Liver (tissue), 3 donors: Measurements from ENCODE around the gene ST7.

Experiments
- EGR1 ChIP-seq, 2 donors: IDR thresholded peaks; 2 replicates each; pipeline ENCODE4 v1.6.1; 2016 to 2018; ENCODE audit warnings: antibody characterized with exemption in 2 of 2, low read depth in 2 of 2
- FOXA2 ChIP-seq: IDR thresholded peaks from 2 replicates; pipeline ENCODE4 v1.6.1; 2016; ENCODE audit warnings: antibody characterized with exemption
- HNF4A ChIP-seq, 2 donors: conservative IDR thresholded peaks; 2 replicates each; pipeline ENCODE4 v1.6.1; 2016; ENCODE audit warnings: antibody characterized with exemption in 2 of 2, mild to moderate bottlenecking in 2 of 2
- HNF4G ChIP-seq: IDR thresholded peaks from 2 replicates; pipeline ENCODE4 v1.6.1; 2016; ENCODE audit warnings: antibody characterized with exemption
- JUND ChIP-seq, 2 donors: IDR thresholded peaks; 2 replicates each; pipeline ENCODE4 v1.6.1; 2016; ENCODE audit warnings: antibody characterized with exemption in 2 of 2
- NR2F2 ChIP-seq: IDR thresholded peaks from 2 replicates; pipeline ENCODE4 v1.6.1; 2016; ENCODE audit warnings: antibody characterized with exemption
- RAD21 ChIP-seq, 2 donors: IDR thresholded peaks; 2 replicates each; pipeline ENCODE4 v1.6.1; 2016; ENCODE audit warnings: antibody characterized with exemption in 2 of 2, mild to moderate bottlenecking in 2 of 2
- SP1 ChIP-seq: IDR thresholded peaks from 2 replicates; pipeline ENCODE4 v1.6.1; 2018; ENCODE audit warnings: antibody characterized with exemption, mild to moderate bottlenecking
- TAF1 ChIP-seq: conservative IDR thresholded peaks from 2 replicates; pipeline ENCODE4 v1.6.1; 2016; ENCODE audit warnings: antibody characterized with exemption, mild to moderate bottlenecking
- YY1 ChIP-seq: IDR thresholded peaks from 2 replicates; pipeline ENCODE4 v1.6.1; 2016; ENCODE audit warnings: antibody characterized with exemption, mild to moderate bottlenecking
- TF ChIP-seq, protein P1 (sequence below): IDR thresholded peaks from 2 replicates; pipeline ENCODE4 v1.6.1; 2016; ENCODE audit warnings: antibody characterized with exemption, mild to moderate bottlenecking
- TF ChIP-seq, protein P2 (sequence below): fragments of 150-350 bp; IDR thresholded peaks from 2 replicates; pipeline ENCODE4 v1.5.1; 2017; ENCODE audit warnings: improper control_type of control experiment, low read depth, low read length; ENCODE audit not compliant: missing input control
- TF ChIP-seq, protein P3 (sequence below): IDR thresholded peaks from 2 replicates; pipeline ENCODE4 v1.6.1; 2016; ENCODE audit warnings: antibody characterized with exemption
- donor health status: healthy.
- donor health status: healthy.

DNA sequence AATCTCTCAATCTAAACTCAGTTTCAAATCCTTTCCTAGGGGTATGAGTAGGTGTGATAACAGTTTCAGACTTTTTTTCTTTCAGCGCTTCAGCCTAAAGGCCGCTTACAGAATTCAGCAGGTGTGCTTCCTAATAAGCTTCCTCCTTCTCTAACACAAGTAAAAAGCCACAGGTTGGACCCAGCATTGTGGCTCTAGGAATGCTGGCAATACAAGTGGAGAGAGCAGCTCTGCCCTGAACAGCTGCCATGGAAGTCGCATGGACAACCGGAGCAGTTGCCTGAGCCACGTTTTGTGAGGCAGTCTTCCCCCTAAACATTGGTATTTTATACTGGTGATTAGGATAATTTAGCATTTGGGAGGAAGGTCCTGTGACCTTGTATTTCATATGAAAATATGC lies 83.5 kb downstream of the ST7 start:
- TF ChIP-seq, protein P1, sequence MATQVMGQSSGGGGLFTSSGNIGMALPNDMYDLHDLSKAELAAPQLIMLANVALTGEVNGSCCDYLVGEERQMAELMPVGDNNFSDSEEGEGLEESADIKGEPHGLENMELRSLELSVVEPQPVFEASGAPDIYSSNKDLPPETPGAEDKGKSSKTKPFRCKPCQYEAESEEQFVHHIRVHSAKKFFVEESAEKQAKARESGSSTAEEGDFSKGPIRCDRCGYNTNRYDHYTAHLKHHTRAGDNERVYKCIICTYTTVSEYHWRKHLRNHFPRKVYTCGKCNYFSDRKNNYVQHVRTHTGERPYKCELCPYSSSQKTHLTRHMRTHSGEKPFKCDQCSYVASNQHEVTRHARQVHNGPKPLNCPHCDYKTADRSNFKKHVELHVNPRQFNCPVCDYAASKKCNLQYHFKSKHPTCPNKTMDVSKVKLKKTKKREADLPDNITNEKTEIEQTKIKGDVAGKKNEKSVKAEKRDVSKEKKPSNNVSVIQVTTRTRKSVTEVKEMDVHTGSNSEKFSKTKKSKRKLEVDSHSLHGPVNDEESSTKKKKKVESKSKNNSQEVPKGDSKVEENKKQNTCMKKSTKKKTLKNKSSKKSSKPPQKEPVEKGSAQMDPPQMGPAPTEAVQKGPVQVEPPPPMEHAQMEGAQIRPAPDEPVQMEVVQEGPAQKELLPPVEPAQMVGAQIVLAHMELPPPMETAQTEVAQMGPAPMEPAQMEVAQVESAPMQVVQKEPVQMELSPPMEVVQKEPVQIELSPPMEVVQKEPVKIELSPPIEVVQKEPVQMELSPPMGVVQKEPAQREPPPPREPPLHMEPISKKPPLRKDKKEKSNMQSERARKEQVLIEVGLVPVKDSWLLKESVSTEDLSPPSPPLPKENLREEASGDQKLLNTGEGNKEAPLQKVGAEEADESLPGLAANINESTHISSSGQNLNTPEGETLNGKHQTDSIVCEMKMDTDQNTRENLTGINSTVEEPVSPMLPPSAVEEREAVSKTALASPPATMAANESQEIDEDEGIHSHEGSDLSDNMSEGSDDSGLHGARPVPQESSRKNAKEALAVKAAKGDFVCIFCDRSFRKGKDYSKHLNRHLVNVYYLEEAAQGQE: no peak
- TF ChIP-seq HNF4G (no peak), RAD21 (IDR thresholded peaks at IDR 0.05) (no peak), EGR1 (IDR thresholded peaks at IDR 0.05; ENCODE audit: low read depth in 2 of 2) (no peak), JUND (IDR thresholded peaks at IDR 0.05) (no peak), SP1 (no peak), YY1 (no peak), FOXA2 (no peak), TAF1 (no peak), NR2F2 (no peak), HNF4A (conservative IDR thresholded peaks at IDR 0.05) (no peak)
- TF ChIP-seq, protein P2, sequence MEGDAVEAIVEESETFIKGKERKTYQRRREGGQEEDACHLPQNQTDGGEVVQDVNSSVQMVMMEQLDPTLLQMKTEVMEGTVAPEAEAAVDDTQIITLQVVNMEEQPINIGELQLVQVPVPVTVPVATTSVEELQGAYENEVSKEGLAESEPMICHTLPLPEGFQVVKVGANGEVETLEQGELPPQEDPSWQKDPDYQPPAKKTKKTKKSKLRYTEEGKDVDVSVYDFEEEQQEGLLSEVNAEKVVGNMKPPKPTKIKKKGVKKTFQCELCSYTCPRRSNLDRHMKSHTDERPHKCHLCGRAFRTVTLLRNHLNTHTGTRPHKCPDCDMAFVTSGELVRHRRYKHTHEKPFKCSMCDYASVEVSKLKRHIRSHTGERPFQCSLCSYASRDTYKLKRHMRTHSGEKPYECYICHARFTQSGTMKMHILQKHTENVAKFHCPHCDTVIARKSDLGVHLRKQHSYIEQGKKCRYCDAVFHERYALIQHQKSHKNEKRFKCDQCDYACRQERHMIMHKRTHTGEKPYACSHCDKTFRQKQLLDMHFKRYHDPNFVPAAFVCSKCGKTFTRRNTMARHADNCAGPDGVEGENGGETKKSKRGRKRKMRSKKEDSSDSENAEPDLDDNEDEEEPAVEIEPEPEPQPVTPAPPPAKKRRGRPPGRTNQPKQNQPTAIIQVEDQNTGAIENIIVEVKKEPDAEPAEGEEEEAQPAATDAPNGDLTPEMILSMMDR: no peak
- TF ChIP-seq, protein P3, sequence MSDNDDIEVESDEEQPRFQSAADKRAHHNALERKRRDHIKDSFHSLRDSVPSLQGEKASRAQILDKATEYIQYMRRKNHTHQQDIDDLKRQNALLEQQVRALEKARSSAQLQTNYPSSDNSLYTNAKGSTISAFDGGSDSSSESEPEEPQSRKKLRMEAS: no peak
